Left ventricle myocardium inferior (tissue), 1 donor: Measurements from ENCODE around the gene SHISA9. TPM values are rescaled to one million over a fixed set of nuclear protein-coding genes. Genes with fewer than 3 reads are reported as not detected.

Experiments used
- DNase-seq: peaks from one replicate; pipeline ENCODE4 v3.0.0-alpha.2; 2020
- H3K27ac ChIP-seq: fragments of 200-600 bp; replicated peaks from 2 replicates; pipeline ENCODE4 v1.8.0; 2021
- H3K27me3 ChIP-seq: fragments of 200-600 bp; 2 replicates; pipeline ENCODE4 v1.8.0; 2021; ENCODE audit warnings: low read depth
- H3K36me3 ChIP-seq: fragments of 200-600 bp; 2 replicates; pipeline ENCODE4 v1.8.0; 2021
- H3K4me1 ChIP-seq: fragments of 200-600 bp; 2 replicates; pipeline ENCODE4 v1.8.0; 2021
- H3K4me3 ChIP-seq: fragments of 200-600 bp; 2 replicates; pipeline ENCODE4 v1.8.0; 2021; ENCODE audit warnings: mild to moderate bottlenecking, moderate library complexity
- H3K9me3 ChIP-seq: fragments of 200-600 bp; replicated peaks from 2 replicates; pipeline ENCODE4 v1.8.0; 2021
- intact Hi-C: fragments of 100-400 bp; cut with micrococcal nuclease; formaldehyde crosslinking; loops from one replicate; pipeline ENCODE4 v1.11.0; 2022
- total RNA-seq: library from RNA; stranded (reverse); fragmentation: NEBNext Ultra II Directional; extraction: Animal tissue kit (Norgen Biotek cat#: 25700); gene quantifications from one replicate; pipeline ENCODE4 v1.2.1, GENCODE V29; 2021
- TF ChIP-seq, protein P1 (sequence below): fragments of 200-600 bp; IDR thresholded peaks from 2 replicates; pipeline ENCODE4 v1.8.0; 2021; ENCODE audit warnings: antibody characterized with exemption, mild to moderate bottlenecking, borderline replicate concordance
- donor health status: DM: no; HTN: yes; CAD: no; lungs with severe emphysema.

Gene SHISA9
- total RNA-seq, 1 donor from 2014 or later = 0.30 TPM

GRCh38 chr16:12904329-12904671 lies 2.9 kb downstream of the SHISA9 start:
- Histone ChIP-seq H3K9me3 (no peaks in the 10 kb centered on the region), H3K27me3 (peaks cover 98% of the 10 kb centered on the region), H3K27ac (no peak overlapping the region), H3K36me3 (no peaks in the 10 kb centered on the region), H3K4me1 (peaks cover 28% of the 10 kb centered on the region), H3K4me3 (no peak overlapping the region)
- DNase-seq = no peak
- TF ChIP-seq, protein P1, sequence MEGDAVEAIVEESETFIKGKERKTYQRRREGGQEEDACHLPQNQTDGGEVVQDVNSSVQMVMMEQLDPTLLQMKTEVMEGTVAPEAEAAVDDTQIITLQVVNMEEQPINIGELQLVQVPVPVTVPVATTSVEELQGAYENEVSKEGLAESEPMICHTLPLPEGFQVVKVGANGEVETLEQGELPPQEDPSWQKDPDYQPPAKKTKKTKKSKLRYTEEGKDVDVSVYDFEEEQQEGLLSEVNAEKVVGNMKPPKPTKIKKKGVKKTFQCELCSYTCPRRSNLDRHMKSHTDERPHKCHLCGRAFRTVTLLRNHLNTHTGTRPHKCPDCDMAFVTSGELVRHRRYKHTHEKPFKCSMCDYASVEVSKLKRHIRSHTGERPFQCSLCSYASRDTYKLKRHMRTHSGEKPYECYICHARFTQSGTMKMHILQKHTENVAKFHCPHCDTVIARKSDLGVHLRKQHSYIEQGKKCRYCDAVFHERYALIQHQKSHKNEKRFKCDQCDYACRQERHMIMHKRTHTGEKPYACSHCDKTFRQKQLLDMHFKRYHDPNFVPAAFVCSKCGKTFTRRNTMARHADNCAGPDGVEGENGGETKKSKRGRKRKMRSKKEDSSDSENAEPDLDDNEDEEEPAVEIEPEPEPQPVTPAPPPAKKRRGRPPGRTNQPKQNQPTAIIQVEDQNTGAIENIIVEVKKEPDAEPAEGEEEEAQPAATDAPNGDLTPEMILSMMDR = no peak
- intact Hi-C loops = no loop called here

DNA sequence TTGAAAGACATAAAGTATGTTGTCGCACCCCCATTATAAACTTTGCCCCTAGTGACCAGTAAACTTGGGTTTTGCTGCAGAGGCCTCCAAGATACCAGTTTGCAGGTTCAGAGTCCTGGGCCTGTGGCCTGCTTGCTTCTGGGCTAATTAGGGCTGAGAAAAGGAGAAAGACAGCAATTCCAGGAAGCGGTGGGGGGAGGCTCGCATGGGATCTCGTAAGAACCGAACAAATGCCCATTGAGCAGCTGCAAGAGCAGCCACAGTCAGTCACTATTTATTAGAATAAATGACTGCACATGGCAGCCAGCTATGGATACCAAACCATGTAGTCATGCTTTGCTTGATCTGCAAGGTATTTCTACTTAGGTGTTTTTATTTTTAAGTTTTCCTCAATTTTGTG lies 4.9 kb downstream of the SHISA9 start:
- DNase-seq = no peak
- Histone ChIP-seq H3K4me1 (peaks cover 23% of the 10 kb centered on the region), H3K4me3 (no peak overlapping the region), H3K36me3 (no peaks in the 10 kb centered on the region), H3K9me3 (no peaks in the 10 kb centered on the region), H3K27me3 (peaks cover 88% of the 10 kb centered on the region), H3K27ac (no peak overlapping the region)
- intact Hi-C loops = no loop called here
- TF ChIP-seq, protein P1 = no peak

GRCh38 chr16:12906765-12907516 lies 5.5 kb downstream of the SHISA9 start:
- no peak overlapping the region for H3K4me3 ChIP-seq
- no peaks in the 10 kb centered on the region for H3K9me3 ChIP-seq
- intact Hi-C loops = no loop called here
- no peaks in the 10 kb centered on the region for H3K36me3 ChIP-seq
- TF ChIP-seq, protein P1 = no peak
- peaks cover 21% of the 10 kb centered on the region for H3K4me1 ChIP-seq
- no peak for DNase-seq
- no peak overlapping the region for H3K27ac ChIP-seq
- H3K27me3 ChIP-seq = peaks cover 81% of the 10 kb centered on the region

- Histone ChIP-seq H3K36me3 (no peaks in the 10 kb centered on the region), H3K4me1 (peaks cover 13% of the 10 kb centered on the region), H3K27me3 (peaks cover 78% of the 10 kb centered on the region), H3K27ac (no peak overlapping the region), H3K9me3 (no peaks in the 10 kb centered on the region), H3K4me3 (no peak overlapping the region)
- TF ChIP-seq, protein P1 = no peak
- DNase-seq = no peak
- intact Hi-C loops = no loop called here
Measured at GRCh38 chr16:12907670-12908233, 6.4 kb downstream of the SHISA9 start.

DNA sequence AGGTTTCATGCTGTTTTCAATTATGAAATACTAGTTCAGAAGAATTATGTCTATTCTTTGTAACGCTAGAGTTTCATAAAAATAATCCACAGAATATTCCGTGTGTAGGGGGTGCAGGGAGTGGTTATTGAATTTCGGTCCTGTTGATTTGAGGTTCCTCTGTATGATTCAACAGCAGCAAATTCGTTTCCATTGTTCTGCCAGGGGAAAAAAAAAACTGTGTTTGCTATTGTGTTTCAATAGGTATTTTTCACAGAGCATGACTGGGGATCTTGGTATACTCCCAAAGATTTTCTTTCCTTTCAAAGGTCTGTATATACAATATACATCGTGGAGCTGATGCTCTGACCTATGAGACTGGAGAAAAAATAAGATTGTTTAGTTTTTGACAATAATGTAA lies 15.8 kb downstream of the SHISA9 start:
- DNase-seq = no peak
- Histone ChIP-seq H3K36me3 (no peaks in the 10 kb centered on the region), H3K9me3 (no peaks in the 10 kb centered on the region), H3K27ac (no peak overlapping the region), H3K4me1 (no peaks in the 10 kb centered on the region), H3K4me3 (no peak overlapping the region), H3K27me3 (peaks cover 43% of the 10 kb centered on the region)
- TF ChIP-seq, protein P1 = no peak
- intact Hi-C loops = no loop called here
